ENCODE results near the gene ADAM12.

ADAM12 gene

DNA sequence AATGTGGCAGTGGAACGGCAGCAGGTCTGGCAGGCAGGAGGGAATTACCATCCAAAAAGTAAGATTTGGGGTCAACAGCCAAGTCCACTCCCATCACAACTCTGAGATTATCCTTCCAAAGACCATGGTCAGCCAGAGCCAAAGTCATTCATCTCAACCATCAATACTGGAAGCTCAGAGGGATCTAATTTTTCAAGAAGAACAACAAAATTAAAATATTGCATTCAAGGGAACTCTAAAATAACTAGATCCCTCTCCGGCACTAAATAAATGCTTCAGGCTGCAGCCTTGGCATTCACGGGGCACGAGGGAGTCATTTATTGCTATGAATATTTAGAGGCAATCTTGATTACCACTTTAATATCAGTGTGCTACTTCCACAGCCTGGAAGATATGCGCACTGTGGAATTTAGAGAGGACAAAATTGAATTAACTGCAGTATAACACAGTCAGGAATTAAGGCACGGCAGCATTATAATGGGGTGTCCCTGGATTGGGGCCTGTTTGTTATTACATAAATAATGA lies 102.0 kb downstream of the ADAM12 start:
- H3K4me2 ChIP-seq (ENCODE audit: low read length): no peak overlapping the region
- H2AFZ ChIP-seq (ENCODE audit: low read depth, low read length): no peak overlapping the region
- H3K79me2 ChIP-seq (ENCODE audit: low read length): no peaks in the 10 kb centered on the region
- no peak overlapping the region for H3K27ac ChIP-seq (ENCODE audit: low read length)
- no peak overlapping the region for H3K4me3 ChIP-seq (ENCODE audit: low read length)
- no peaks in the 10 kb centered on the region for H3K27me3 ChIP-seq (ENCODE audit: low read depth, low read length)
- no peaks in the 10 kb centered on the region for H4K20me1 ChIP-seq (ENCODE audit: insufficient read depth, low read length)
- H3K4me1 ChIP-seq (ENCODE audit: low read length): no peaks in the 10 kb centered on the region
- H3K9ac ChIP-seq (ENCODE audit: low read length): no peak overlapping the region
- H3K36me3 ChIP-seq (replicated peaks; ENCODE audit: low read depth, low read length): no peaks in the 10 kb centered on the region
- H3K9me3 ChIP-seq (ENCODE audit: insufficient read depth, low read length): no peaks in the 10 kb centered on the region
- TF ChIP-seq, protein P1, sequence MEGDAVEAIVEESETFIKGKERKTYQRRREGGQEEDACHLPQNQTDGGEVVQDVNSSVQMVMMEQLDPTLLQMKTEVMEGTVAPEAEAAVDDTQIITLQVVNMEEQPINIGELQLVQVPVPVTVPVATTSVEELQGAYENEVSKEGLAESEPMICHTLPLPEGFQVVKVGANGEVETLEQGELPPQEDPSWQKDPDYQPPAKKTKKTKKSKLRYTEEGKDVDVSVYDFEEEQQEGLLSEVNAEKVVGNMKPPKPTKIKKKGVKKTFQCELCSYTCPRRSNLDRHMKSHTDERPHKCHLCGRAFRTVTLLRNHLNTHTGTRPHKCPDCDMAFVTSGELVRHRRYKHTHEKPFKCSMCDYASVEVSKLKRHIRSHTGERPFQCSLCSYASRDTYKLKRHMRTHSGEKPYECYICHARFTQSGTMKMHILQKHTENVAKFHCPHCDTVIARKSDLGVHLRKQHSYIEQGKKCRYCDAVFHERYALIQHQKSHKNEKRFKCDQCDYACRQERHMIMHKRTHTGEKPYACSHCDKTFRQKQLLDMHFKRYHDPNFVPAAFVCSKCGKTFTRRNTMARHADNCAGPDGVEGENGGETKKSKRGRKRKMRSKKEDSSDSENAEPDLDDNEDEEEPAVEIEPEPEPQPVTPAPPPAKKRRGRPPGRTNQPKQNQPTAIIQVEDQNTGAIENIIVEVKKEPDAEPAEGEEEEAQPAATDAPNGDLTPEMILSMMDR (IDR thresholded peaks at IDR 0.05; ENCODE audit: low read depth, low read length): no peak
- TF ChIP-seq EZH2phosphoT487 (IDR thresholded peaks at IDR 0.05; ENCODE audit: low read depth): no peak

DNA sequence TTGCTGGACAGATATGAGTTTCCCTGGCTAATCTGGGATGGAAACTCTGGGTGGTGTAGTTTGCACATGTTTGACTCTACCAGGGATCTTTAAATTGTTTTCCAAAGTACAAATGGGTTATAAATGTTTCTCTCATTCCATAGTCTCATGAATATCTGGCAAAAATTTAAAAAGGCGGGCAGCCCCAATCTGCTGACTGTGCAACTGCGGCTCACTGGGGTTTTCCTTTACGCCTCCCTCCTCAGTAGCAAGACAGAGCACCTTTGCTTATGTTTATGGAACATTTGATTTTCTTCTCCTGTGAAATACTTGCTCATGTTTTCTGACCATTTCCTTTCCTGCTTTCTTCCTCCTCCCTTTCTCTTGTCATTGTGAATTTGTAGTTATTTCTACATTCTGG lies 105.0 kb downstream of the ADAM12 start:
- no peak overlapping the region for H3K9ac ChIP-seq (ENCODE audit: low read length)
- no peaks in the 10 kb centered on the region for H3K9me3 ChIP-seq (ENCODE audit: insufficient read depth, low read length)
- no peaks in the 10 kb centered on the region for H4K20me1 ChIP-seq (ENCODE audit: insufficient read depth, low read length)
- H3K4me3 ChIP-seq (ENCODE audit: low read length): no peak overlapping the region
- no peaks in the 10 kb centered on the region for H3K79me2 ChIP-seq (ENCODE audit: low read length)
- H3K4me1 ChIP-seq (ENCODE audit: low read length): no peaks in the 10 kb centered on the region
- H3K36me3 ChIP-seq (replicated peaks; ENCODE audit: low read depth, low read length): no peaks in the 10 kb centered on the region
- no peak overlapping the region for H3K27ac ChIP-seq (ENCODE audit: low read length)
- no peaks in the 10 kb centered on the region for H3K27me3 ChIP-seq (ENCODE audit: low read depth, low read length)
- no peak overlapping the region for H2AFZ ChIP-seq (ENCODE audit: low read depth, low read length)
- H3K4me2 ChIP-seq (ENCODE audit: low read length): no peak overlapping the region
- TF ChIP-seq EZH2phosphoT487 (IDR thresholded peaks at IDR 0.05; ENCODE audit: low read depth): no peak
- TF ChIP-seq, protein P1 (IDR thresholded peaks at IDR 0.05; ENCODE audit: low read depth, low read length): no peak

- no peaks in the 10 kb centered on the region for H3K27me3 ChIP-seq (ENCODE audit: low read depth, low read length)
- H3K4me3 ChIP-seq (ENCODE audit: low read length): no peak overlapping the region
- no peaks in the 10 kb centered on the region for H3K9me3 ChIP-seq (ENCODE audit: insufficient read depth, low read length)
- no peak overlapping the region for H3K27ac ChIP-seq (ENCODE audit: low read length)
- no peak overlapping the region for H2AFZ ChIP-seq (ENCODE audit: low read depth, low read length)
- H4K20me1 ChIP-seq (ENCODE audit: insufficient read depth, low read length): no peaks in the 10 kb centered on the region
- no peak overlapping the region for H3K9ac ChIP-seq (ENCODE audit: low read length)
- TF ChIP-seq, protein P1 (IDR thresholded peaks at IDR 0.05; ENCODE audit: low read depth, low read length): no peak
- no peak for TF ChIP-seq EZH2phosphoT487 (IDR thresholded peaks at IDR 0.05; ENCODE audit: low read depth)
- H3K79me2 ChIP-seq (ENCODE audit: low read length): no peaks in the 10 kb centered on the region
- no peaks in the 10 kb centered on the region for H3K36me3 ChIP-seq (replicated peaks; ENCODE audit: low read depth, low read length)
- H3K4me2 ChIP-seq (ENCODE audit: low read length): no peak overlapping the region
- H3K4me1 ChIP-seq (ENCODE audit: low read length): no peaks in the 10 kb centered on the region
Measured at GRCh38 chr10:126278851-126279250, 109.4 kb downstream of the ADAM12 start.

DNA sequence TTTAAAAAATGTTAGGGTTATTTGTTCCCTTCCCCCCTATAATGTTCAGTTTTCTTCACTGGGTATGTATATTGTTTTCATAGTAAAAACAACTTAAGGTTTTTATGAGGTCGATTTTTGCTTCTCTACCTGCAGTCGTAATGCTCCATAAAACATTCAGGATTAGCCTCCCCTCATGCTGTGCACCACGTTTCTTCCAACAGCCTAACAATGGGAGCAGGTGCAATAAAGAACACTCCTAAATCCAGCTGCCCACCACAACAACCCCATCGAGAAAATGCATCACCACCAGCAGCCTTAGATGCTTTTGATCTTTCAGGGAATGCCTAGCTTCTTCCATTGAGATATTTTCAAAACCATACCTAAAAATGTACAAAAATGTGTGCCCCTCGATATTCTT lies 111.1 kb downstream of the ADAM12 start:
- Histone ChIP-seq H3K27ac (ENCODE audit: low read length) (no peak overlapping the region), H3K9ac (ENCODE audit: low read length) (no peak overlapping the region), H3K27me3 (ENCODE audit: low read depth, low read length) (no peaks in the 10 kb centered on the region), H3K4me3 (ENCODE audit: low read length) (no peak overlapping the region), H3K79me2 (ENCODE audit: low read length) (no peaks in the 10 kb centered on the region), H3K4me2 (ENCODE audit: low read length) (no peak overlapping the region), H3K4me1 (ENCODE audit: low read length) (no peaks in the 10 kb centered on the region), H4K20me1 (ENCODE audit: insufficient read depth, low read length) (no peaks in the 10 kb centered on the region), H2AFZ (ENCODE audit: low read depth, low read length) (no peak overlapping the region), H3K36me3 (replicated peaks; ENCODE audit: low read depth, low read length) (no peaks in the 10 kb centered on the region), H3K9me3 (ENCODE audit: insufficient read depth, low read length) (no peaks in the 10 kb centered on the region)
- TF ChIP-seq EZH2phosphoT487 (IDR thresholded peaks at IDR 0.05; ENCODE audit: low read depth): no peak

Measured in OCI-LY3 (cell line).